Central memory CD4-positive, alpha-beta T cell (primary cell): Measurements from ENCODE around the gene COG3.

Experiments
- DNase-seq: peaks from one replicate; pipeline ENCODE4 v3.0.0; 2022

Gene COG3

DNA sequence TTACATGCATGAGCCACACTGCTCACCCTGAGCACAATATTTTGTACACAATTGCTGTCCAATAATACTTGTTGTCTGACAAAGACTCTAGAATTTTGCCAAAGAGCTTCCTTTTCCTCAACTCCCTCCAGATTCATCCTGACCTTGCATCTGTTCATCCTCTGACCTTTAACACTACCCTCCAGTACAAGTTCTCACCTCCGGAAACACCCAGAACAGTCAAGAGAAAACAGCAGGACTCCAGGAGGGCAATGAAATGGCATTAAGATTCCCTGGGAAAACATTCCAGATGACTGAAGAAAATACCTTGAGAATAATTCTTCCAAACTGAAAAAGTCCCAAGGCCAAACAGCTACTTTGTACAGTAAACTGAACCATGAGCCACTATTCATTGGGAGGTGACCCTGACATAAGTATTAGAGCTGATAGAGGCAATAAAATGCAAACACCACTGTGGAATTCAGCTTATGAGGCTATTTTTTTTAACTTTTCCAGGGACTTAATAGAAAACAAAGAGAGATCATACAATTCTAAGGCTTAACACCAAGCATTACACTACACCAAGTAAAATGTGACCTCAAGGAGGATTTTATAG is 15.7 kb upstream of the COG3 start:
- no peak for DNase-seq

DNA sequence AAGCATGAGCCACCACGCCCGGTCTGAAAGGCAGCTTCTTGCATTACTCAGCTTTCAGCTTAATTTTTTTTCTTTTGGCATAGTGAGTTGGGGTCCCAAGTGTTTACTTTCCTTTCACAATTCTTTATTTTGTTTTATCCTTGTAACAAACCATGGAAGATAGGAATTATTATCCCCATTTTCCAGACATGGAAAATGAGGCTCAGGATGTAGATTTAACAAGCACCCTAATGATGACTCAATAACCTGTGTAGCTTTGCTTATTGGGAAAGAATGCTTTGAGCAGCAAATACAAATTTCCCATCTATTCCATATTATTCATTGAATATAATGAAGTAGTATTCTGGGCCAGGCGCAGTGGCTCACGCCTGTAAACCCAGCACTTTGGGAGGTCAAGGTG is 13.5 kb upstream of the COG3 start:
- no peak for DNase-seq

DNA sequence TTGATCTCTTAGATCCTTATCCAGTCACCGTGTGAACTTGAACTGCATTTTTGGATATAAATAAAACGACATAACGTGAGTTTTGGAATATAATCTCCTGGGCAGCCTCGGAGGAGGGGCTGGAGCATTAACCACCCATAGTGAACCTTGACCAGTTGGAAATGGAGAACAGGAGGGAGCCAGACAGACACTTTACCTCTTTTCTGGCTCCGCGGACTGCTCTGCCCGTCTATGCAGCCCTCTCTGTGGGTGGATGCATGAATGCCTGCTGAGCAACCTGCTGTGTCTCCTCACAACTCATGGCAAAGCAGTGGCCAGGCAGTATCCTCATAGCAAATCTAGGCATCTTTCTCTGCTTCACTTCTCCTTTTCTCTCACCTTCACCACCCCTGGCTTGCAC is 10.5 kb upstream of the COG3 start:
- no peak for DNase-seq

DNA sequence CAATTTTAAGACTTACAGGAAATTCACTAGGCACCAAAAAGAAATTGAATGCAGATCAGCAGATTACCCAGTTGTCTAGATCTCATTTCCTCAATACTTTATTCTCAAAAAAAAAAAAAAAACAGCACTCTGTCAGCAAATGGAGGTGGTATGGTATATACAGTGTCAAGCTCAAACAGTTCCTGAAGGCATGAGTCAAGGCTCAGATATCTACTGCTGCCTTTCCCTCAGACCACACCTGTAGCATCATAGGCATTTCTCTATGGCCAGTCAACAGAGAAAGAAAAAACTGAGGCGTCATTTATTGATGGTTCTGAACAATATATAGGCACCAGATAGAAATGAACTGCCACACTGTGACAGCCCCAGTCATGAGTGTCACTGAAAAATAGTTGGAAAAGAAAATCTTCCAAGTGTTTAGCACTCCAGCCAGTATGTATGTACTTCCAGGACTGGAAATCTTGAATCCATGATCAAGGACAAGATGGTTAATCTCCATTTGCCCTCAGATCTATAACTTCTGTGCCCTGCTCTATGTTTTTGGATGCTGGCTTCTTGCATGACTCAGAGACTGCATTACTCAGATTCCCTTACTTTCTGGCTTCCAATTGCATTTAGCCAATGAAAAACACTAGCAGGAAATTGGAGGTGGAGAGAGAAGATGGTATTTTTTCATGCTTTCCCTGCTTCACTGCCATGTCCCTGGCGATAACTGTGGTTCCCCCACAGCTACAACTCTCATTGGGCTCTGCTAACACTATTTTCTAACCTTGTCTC is 8.4 kb upstream of the COG3 start:
- no peak for DNase-seq

DNA sequence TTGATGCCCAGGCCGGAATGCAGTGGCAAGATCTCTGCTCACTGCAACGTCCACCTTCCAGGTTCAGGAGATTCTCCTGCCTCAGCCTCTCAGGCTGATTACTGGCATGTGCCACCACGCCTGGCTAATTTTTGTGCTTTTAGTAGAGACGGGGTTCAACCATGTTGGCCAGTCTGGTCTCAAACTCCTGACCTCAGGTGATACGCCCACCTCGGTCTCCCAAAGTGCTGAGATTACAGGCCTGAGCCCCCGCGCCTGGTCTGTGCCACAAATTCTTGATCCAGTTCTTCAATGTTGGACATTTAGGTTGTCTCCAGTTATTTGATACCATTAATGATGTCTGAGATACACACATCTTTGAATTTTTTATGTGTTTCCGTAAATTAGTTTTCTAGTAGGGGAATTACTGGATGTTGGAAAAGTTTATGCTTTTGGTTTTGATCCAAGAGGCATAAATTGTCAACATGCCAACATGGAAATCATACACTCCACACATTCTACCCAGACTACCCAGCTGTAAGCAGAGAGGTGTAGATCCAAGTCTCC is 525 bp upstream of the COG3 start:
- DNase-seq = no peak

DNA sequence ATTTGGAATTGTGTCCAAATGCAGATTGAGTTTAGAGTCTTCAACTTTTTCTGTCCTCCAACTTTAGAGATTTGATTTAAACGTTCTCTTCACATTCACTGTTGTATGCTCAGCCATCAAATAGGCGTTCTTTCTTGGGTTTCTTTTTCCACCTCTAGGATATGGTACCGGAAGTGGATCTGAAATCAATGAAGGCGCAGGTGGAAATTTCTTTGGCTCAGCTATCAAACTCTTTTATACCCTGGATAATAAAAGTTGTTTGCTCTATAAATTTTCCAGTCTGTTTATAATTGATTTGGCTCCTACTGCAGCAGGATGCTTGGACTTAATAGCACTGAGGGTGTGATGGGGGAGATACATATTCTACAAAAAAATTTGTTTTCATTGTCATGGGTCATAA is 1.6 kb downstream of the COG3 start:
- DNase-seq = no peak

DNA sequence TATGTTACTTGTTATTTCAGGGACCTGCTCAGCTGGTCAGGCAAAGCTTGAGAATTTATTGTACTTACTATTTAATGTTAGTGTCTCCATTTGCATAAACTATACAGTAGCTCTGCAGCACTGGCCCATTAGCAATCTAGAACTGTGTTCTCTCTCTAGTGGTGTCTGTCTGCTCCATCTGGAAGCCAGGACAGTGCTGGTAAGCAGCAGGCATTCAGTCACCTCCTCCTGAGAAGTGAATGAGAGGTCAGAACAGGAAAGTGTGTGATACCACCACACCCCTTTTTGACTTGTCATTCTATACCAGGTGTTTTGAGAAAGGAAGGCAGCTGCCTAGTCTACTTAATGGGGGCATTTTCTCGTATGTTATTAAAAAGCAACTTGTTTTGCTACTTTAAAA is 3.9 kb downstream of the COG3 start:
- DNase-seq = no peak

DNA sequence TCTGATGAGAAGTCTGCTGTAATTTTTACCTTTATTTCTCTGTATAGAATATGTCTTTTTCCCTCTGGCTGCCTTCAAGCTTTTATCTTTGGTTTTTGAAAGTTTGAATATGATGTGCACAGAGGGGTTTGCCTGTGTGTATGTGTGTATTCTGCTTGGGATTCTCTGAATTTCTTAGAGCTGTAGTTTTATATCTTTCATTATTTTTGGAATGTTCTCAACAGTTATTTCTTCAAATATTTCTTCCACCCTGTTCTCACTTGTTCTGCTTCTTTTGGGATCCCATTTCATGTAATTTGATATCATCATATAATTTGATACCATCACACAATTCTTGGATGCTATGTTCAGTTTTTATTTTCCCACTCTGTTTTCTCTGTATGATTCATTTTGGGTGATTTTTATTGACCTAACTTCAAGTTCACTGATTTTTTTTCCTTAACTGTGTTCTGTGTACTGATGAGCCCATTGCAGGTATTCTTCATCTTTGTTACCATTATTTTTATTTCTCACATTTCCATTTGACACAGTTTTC is 7.5 kb downstream of the COG3 start:
- no peak for DNase-seq

DNA sequence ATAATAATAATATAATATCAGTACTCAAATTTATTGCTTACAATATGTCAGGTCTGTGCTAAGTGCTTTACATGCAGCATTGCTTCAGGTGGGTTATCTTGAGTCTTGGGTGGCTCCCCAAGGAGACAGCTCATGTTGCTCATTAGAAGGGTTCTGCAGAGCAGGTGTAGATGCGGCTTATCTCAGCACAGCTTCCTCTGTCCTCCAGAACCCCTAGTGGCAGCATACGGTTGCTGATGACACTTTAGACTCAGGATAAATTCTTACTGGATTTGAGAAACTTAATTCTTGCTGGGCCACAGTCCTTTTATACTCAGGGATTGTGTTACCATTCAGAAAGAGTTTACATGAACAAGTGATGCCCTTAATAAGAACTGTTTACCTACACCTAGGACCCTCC is 8.9 kb downstream of the COG3 start:
- peak; percentile 22 for DNase-seq

DNA sequence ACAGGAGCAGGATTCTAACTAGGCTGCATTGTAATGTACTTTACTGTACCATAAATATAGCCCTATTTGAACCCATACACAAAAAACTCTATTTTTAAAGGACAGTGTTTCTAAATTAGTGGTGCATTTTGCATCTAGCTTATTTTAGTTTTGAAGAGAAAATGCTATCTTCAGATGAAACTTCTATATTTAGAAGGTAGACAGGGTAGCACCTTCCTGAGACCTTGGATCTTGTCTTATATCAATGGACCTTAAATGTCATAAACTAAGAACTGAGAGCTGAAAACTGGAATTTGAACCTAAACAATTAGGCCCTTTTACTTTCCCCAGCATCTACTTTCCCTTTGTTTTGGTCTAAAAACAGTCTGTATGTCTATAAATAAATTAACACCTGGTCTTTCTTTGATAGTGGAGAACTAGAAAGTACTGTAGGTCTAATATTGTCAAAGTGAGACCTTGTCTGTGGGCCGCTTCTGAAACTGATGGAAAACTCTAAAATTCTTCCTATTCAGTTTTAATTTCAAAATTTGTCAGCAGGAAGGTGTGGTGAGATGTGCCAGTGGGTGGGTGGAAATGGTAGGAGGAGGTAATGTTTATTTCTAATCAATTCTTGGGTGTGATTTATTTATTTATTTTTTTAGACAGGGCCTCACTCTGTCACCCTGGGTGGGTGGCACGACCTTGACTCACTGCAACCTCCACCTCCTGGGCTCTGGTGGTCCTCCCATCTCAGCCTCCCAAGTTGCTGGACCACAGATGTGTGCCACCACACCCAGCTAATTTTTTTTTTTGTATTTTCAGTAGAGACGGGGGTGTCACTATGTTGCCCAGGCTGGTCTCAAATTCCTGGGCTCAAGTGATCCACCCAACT is 10.1 kb downstream of the COG3 start:
- no peak for DNase-seq

DNA sequence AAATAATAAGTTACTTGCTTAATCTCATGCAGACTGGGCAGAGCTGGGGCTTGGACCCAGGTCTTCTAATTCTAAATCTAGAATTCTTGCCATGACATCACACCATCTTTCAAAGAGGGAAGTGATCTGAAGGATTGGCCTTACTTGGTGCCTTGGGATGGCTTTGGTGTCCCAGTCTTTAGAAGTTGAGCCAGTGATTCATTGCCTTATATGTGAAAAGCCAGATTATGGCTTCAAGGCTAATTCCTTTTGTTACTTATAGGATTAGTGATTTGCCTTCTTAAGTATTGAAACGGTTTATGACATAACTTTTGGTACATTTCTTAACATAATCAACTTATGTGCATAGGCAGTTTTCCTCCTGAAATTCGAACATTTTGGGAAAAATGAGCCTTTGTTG is 14.9 kb downstream of the COG3 start:
- no peak for DNase-seq

DNA sequence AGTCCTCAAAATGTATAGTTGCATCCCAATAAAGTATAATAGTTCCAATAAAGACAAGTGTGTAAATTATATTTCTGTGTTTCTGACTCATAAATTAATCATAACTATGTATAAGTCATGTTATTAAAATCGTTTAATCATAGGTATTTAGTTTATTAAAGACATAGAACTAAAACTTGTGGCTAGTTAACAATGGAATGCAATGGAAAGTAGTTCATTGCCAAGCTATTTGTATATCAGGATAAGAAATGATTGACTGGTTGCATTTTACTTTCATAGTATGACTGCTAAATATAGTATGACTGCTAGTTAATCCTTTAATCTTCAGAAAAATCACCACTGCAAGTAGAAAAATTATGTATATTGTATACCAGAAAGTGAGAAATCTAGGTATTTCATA is 16.9 kb downstream of the COG3 start:
- no peak for DNase-seq

DNA sequence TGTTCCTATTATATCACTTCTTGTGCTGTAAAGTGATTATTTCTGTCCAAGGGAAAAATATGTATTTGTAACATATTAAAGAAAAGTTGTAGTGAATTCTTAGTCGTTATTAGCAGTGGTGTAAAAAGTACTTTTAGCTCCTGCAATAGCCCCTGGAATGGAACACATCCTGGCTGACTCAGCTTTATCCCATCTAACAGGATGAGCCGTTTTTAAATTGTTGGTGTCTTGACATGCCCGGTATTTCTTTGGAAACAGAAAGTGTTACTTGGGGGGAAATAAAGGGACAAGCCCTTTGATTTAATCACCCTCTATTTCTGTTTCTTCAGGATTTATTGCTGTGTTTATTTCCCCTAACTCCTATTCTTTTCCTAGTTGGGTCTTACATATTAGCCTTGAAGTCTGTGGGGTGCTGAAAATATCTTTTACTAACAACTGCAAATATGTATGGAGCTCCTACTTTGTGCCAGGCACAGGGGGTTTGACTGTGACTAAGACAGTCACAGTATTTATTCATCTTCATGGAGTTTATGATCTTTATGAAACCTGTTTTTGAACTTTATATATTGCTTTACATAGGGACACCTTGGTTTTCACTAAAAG is 17.9 kb downstream of the COG3 start:
- DNase-seq = no peak

DNA sequence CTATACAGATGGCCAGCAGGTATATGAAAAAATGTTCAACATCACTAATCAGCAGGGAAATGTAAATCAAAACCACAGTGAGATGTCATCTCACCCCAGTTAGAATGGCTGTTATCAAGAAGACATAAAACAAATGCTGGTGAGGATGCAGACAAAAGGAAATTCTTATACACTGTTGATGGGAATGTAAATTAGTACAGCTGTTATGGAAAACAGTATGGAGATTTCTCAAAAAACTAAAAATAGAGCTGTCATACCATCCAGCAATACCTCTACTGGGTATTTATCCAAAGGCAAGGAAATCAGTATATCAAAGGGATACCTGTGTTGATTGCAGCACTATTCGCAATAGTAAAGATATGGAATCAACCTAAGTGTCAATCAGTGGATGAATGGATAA is 22.9 kb downstream of the COG3 start:
- no peak for DNase-seq

DNA sequence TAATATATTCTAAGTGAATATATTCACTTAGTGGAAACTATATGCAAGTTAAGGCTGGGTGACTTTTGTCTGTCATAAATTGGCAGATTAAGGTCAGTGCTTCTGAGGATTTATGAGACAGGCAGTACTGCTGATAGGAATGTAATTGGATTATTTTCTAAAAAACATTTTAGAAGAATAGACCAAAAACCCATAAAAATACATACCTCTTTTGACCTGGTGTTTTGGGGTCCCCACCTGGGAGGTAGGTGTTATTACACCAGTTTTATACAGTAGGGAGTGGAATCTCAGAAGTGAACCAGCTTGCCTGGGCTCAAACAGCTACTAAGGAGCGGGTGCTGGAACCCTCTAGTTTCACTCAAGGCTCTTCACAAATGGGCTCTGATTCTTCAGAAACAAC is 25.3 kb downstream of the COG3 start:
- peak; percentile 30 for DNase-seq

DNA sequence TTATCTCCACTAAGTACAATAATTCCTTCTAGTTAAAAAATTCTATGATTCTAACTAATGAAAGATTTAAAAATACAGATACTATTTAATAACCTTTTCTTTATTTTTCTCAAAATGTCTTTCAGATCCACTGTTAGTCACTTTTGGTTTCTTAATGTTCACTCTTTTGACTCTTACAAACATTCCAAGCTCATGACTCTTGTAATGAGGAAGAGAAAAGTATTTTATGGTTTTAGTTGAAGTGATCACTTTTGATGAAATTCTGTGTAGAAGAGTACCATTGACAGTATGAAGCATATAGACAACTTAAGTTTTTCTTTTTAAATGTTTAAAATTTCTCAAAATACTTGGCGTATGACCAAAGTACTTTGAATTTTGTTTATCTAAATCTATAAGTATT is 27.8 kb downstream of the COG3 start:
- no peak for DNase-seq

DNA sequence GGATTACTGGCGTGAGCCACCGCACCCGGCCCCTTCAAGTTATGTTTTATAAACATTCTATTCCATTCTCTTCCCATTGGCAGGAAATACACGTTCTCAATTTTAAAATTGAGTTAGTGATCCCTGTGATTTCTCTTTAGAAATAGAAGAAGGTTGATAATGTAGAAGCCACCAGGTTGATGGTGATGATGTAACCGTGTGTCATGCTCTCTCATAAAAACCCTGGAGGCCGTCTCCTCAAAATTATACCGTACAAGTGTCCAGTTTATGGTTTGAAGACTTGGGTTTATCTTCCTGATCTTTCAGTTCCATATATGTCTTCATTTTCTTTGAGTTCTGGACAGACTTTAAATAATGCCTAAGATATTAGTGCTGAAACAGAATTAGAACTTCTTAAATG is 32.2 kb downstream of the COG3 start:
- no peak for DNase-seq

DNA sequence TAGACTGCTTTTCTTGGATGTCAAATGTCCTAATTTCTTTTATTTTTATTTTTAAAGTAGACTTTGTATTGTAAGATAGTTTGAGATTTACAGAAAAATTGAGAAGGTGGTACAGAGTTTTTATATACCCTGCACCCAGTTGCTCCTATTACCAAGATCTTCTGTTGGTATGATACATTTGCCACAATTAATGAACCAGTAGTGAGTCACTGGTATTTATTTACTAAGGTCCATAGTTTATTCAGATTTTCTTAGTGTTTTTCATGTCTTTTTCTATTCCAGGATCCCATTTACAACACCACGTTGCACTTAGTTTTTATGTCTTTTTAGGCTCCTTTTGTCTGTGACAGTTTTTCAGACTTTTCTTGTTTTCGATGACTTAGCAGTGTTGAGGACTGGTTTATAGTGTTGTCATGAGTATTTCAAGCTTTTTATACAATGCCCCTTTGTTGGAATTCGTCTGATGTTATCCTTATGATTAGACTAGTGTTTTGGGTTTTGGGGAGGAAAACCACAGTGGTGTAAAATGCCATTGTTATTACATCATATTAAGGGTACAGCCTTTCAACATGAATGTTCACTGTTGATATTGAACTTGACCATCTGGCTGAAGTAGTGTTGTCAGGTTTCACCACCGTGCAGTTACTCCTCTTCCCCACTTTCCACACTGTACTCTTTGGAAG is 35.9 kb downstream of the COG3 start:
- DNase-seq = no peak

DNA sequence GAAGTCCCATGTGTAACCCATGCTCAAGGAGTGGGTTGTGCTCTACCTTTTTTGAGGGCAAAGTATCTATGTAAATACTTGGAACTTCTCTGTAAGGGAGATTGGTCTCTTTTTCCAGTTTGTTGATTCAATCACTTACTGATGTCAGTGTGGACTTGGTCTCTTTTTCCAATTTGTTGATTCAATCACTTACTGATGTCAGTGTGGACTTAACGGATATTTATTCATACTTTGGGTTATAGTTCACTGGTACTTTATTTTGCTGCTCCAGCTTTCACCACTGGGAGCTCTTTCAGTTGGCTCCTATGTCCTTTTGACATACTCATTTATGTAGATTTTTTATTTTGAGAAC is 36.4 kb downstream of the COG3 start:
- no peak for DNase-seq

DNA sequence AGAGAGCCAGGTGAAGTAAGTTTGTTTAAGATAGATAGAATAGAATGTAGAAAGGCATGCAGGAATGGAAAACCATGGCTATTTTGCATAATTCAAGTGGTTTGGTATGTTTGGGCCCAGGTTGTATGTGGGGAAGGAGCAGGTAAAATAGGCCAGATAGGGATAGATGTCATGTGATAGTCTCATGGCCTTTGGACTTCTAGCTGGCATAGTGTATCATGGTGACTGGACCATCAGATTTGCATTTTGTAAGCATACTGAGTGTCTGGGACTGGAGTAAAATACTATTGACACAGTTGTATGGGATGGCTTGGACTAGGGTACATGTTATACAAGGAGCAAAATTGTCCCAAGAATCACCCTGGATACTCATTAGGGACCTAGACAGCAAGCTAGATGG is 38.9 kb downstream of the COG3 start:
- DNase-seq = no peak

DNA sequence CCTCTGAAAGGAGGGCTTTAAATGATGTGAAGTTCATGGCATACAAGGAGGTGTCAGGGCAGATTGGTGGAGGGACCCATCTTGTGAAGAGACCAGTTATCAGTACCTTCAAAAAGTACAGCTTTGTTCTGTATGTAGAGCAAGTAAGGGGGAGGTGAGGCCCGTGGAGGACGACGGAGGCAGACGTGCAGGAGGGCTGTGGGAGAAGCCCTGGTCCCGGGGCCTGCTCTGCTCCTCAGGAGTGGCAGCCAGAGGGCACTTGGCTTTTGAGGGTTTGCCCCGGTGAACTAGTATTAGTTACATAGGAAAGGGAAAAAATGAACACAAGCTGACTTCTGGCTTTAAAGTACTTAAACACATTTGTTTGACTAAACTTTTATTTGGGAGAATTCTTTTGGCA is 42.1 kb downstream of the COG3 start:
- no peak for DNase-seq

DNA sequence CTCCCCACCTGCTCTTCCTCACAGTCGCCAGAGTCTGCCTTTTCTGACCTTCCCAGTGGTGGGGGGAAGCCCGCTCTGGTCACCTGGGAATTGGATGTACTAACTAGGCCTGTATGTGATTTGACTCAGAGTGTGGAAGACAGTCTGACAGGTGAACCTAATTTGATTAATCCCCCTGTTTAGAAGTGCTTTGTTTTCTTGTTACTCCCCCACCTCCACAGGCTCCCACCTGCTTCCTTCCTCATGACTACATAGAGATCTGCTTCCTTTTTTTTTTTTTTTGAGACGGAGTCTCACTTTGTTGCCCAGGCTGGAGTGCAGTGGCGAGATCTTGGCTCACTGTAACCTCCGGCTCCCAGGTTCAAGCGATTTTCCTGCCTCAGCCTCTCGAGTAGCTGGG is 44.0 kb downstream of the COG3 start:
- no peak for DNase-seq

DNA sequence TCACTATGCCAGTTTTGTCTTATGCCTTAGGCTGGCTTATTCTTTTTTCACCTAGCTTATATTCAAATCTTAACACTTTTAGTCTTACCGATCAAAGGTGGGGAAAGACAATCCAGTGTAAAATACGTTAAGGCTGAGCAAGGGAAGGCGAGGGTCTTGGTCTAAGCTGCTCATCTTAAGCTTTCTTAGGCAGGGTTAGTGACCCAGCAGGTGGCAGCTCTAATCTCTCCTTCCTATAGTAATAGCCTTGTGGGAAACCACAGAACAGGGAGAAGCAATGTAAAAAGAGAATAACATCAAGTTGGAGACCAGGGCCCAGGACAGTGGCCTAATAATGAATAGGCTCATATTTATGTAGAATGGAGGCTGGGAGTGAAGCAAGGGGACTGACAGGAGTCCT is 45.9 kb downstream of the COG3 start:
- DNase-seq = no peak
